GM12892 (cell line): ENCODE data around the gene IPO9.

ENCODE experiments used
- POLR2A ChIP-seq: IDR thresholded peaks from 2 replicates; pipeline ENCODE4 v1.6.1; 2011; ENCODE audit warnings: low read depth, low read length, control low read depth
- TAF1 ChIP-seq: IDR thresholded peaks from 2 replicates; pipeline ENCODE4 v1.6.1; 2011; ENCODE audit warnings: low read depth, mild to moderate bottlenecking, control low read depth, low read length, borderline replicate concordance

GRCh38 chr1:201930137-201930536, 101.2 kb downstream of the IPO9 start:
- TF ChIP-seq POLR2A (no peak), TAF1 (no peak)
